ENCODE data around the gene FAM193B.

FAM193B gene

DNA sequence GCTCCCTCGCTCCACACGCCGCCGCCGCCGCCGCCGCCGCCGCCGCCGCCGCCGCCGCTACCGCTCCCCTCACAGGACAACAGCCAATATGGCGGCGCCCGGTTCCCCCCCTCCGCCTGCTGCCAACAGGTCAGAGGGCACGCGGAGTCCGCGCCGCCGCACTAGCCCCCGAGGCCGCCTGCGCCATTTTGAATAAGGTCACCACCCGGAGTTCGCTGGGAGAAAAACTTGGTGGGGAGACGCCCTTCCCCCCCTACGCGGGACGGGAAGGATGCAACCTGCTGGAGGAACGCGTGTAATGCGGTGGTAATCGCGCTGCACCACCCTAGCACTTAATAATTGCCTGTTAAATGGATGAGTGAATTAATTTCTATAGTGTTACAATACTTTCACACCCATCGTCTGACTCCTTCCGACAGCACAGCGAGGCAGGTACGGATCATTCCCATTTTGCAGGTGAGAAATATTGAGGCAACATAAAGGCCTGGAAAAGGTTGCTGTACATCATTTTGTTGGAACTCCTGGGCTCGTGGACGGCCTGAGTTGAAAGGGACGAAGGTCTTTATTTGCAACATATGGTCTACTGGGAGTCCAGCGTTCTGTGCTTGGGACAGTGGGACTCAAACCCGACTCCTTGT, at the start of gene FAM193B:
TSS of gene FAM193B (minus strand) at position 90 of the 638 bp plus-strand sequence. CDS start 105 bp downstream, outside the sequence.
- DNase-seq (ENCODE audit: low read depth) = peak; percentile 95

- no peak for DNase-seq (ENCODE audit: low read depth)
These were observed 49.8 kb upstream of the FAM193B start for GRCh38 chr5:177604116-177604521.

DNA sequence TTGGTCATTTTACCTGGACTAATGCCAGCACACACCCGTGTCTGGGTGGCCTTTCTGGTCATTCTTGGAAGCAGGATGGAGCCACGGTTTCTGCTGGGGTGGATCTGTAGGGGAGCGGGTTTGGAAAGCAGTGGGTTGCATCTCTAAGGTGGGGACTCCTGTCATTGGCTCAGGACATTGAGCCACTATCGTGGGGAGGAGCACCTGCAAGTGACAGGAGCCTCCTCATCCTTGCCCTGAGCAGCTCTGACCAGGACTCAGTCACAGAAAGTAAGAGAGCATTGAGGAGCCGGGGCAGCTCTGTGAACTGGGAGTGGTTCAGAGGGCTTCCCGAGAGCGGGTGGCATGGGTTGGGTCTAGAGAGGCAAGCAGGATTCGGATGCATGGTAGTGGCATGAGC, 49.3 kb upstream of the FAM193B start:
- no peak for DNase-seq (ENCODE audit: low read depth)

- no peak for DNase-seq (ENCODE audit: low read depth)
These were observed 48.1 kb upstream of the FAM193B start for GRCh38 chr5:177602458-177602830.

DNA sequence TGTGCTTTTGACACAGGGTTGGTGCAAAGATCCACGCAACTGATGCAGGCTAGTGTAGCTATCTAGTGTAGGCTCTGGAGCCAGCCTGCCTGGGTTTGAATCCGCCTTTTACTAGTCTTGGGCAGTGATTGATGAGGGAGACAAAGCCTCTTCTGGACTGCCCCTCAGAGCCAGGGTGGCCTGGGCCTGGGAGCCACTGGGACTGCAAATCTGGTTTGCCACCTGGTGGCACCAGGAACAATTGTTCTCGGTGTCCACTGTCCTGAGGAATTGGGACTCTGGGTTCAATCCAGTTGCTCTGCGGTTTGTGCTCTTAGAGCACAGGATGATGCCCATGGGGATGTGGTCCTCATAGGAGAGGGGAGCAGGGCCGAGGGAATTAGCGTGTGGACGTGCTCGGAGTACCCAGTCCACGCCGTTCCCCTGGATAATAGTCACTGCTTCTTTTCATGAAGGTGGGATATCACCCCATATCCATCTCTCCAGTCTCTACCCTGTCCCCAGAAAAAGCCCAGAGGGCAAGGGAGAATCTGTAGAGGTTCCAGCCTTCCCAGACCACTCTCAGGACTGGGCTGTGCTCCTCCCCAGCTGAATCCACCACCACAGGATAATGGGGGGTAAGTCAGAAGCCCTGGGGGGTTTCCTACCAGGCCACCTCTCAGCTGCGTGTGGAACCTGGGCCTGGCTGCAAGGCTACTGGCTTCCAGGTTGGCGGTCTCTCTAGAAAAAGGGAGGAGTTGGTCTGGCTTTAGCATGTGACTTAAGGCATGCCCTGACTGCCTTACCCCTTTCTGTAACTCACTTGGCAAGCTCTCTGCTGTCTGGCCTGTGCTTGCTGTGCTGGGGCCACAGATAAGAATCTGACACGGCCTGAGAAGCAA, 47.5 kb upstream of the FAM193B start:
- DNase-seq (ENCODE audit: low read depth) = no peak

GRCh38 chr5:177601126-177601525, 46.8 kb upstream of the FAM193B start:
- DNase-seq (ENCODE audit: low read depth) = no peak

- DNase-seq (ENCODE audit: low read depth) = no peak
These were observed 46.2 kb upstream of the FAM193B start for GRCh38 chr5:177600508-177601018.

- DNase-seq (ENCODE audit: low read depth) = peak; percentile 86
These were observed 45.6 kb upstream of the FAM193B start, which contains the start of gene B4GALT7 for GRCh38 chr5:177599731-177600507. Gene B4GALT7 (plus strand): TSS chr5:177600132. CDS start chr5:177600211, 79 bp downstream.

DNA sequence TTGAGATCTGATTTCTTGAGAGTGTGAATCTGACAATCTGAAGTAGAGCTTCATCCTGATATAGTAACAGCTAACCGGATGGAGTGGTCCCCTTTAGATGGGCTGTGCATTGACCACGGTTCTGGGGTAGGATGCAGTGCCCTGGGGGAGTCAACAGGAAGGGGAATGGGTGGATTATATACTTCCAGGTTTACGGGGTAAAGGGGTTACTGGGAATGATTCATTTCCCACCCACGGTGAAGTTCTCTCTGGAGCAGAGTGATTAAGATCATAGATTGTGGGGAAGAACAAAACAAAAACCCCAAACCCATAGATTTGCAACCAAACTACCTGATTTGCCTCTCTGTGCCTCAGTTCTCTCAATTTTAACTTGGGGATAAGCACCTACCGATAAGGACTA, 44.1 kb upstream of the FAM193B start:
- no peak for DNase-seq (ENCODE audit: low read depth)

DNA sequence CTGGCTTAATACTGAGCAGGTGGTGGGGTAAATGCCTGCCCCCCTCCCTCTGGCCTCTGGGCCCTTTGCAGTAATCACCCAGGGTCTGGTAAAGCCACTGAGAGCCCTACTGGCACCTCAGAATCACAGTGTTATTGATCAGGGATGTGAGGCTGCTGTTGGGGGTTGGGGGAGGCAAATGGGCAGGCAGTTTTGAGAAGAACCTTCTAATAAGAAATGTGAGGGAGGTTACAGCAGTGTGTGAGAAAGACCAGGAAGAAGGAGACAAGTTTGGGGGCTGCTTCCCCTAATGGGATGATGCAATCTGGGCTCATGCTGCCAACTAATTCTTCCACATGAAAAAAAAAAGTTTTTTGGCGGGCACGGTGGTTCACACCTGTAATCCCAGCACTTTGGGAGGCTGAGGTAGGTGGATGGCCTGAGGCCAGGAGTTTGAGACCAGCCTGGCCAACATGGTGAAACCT, 42.4 kb upstream of the FAM193B start:
- DNase-seq (ENCODE audit: low read depth) = no peak

- no peak for DNase-seq (ENCODE audit: low read depth)
These were observed 41.8 kb upstream of the FAM193B start for GRCh38 chr5:177595991-177596774.

GRCh38 chr5:177595026-177595585, 40.7 kb upstream of the FAM193B start:
- DNase-seq (ENCODE audit: low read depth) = no peak

GRCh38 chr5:177594071-177594470, 39.7 kb upstream of the FAM193B start:
- DNase-seq (ENCODE audit: low read depth) = no peak

GRCh38 chr5:177593511-177593910, 39.1 kb upstream of the FAM193B start:
- DNase-seq (ENCODE audit: low read depth) = no peak

GRCh38 chr5:177592905-177593304, 38.5 kb upstream of the FAM193B start:
- DNase-seq (ENCODE audit: low read depth) = no peak

DNA sequence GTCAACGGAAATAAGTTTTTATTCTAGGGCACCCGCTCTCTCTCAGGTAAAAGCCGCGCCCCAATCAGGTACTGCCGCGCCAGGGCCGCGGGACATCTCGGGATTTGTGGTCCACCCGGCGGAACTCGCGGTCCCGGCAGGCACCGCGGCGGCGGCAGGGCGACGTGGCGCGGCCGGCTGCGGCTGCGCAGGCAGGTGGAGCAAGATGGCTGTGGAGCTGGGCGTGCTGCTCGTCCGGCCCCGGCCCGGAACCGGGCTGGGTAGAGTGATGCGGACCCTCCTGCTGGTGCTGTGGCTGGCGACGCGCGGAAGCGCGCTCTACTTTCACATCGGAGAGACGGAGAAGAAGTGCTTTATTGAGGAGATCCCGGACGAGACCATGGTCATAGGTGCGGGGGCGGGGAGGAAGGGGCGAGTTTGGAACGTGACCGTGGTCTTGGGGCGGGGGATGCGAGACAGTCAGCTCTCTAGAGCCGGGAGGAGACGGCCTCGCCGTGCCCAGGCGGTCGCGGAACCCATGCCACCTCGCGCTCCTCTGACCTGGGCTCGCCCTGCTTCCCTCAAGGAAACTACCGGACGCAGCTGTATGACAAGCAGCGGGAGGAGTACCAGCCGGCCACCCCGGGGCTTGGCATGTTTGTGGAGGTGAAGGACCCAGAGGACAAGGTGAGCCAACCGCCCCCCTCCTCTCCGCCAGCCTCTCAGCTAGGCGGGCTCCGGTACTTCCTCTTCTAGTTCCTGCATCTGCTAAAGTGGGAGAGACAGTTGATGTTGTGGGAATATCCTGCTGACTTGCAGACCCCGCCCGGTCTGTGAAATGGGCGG, 37.9 kb upstream of the FAM193B start, which contains the start of gene TMED9:
TSS of gene TMED9 (plus strand) at position 194 of the 825 bp plus-strand sequence. CDS start at position 206, 12 bp downstream.
- peak; percentile 91 for DNase-seq (ENCODE audit: low read depth)

GRCh38 chr5:177591690-177592009, 37.3 kb upstream of the FAM193B start:
- no peak for DNase-seq (ENCODE audit: low read depth)

DNA sequence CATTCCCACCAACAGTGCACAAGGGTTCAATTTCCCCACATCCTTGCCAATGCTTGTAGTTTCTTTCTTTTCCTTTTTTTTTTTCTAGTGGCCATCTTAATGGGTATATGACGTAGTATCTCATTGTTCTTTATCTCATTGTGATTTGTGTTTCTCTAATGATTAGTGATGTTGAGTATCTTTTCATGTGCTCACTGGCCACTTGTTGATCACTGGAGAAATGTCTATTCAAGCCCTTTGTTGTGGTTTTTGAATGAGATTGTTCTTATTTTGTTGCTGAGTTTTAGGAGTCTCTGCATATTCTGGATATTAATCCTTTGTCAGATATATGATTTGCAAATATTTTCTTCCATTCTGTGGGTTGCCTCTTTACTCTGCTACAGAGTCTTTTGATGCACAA, 36.0 kb upstream of the FAM193B start:
- DNase-seq (ENCODE audit: low read depth) = no peak

GRCh38 chr5:177588413-177588909, 34.1 kb upstream of the FAM193B start:
- DNase-seq (ENCODE audit: low read depth) = no peak

DNA sequence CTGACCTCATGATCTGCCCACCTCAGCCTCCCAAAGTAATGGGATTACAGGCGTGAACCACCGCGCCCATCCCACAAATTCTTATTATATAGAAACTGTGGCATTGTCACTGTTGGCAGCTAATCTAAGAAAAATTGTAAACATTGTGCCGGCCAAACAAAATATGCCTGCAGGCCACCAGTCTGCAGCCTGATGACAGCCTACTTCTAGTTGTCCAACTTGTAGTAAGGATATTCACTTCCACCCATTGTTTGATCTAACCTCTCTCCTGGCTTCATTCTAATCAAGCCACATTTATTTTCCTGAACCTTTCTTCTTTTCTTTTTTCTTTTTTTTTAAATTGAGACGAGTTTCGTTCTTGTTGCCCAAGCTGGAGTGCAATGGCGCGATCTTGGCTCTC, 24.0 kb upstream of the FAM193B start:
- no peak for DNase-seq (ENCODE audit: low read depth)
